Neural cell (in vitro differentiated cells): ENCODE measurements around the gene MYNN. TPM values are rescaled to one million over a fixed set of nuclear protein-coding genes. Genes with fewer than 3 reads are reported as not detected.

Experiments
- H2AFZ ChIP-seq: fragments of 200-600, 300-800 bp; sonication (generic), shearing (Covaris generic); 2 replicates; pipeline ENCODE4 v1.6.0; 2014; ENCODE audit warnings: low read depth, mild to moderate bottlenecking, antibody characterized with exemption, low read length, moderate library complexity
- H3F3A ChIP-seq: fragments of 200-600 bp; shearing (Covaris generic); 2 replicates; pipeline ENCODE4 v1.6.1; 2016; ENCODE audit warnings: mild to moderate bottlenecking, moderate library complexity, mixed read lengths, antibody characterized with exemption, low read length; ENCODE audit not compliant: insufficient read depth, poor library complexity, severe bottlenecking
- H3K27ac ChIP-seq: fragments of 200-600, 300-800 bp; sonication (generic), shearing (Covaris generic); 2 replicates; pipeline ENCODE4 v1.5.1; 2014; ENCODE audit warnings: mild to moderate bottlenecking, low read length, moderate library complexity
- H3K27me3 ChIP-seq: fragments of 300-800, 200-600 bp; sonication (generic), shearing (Covaris generic); 2 replicates; pipeline ENCODE4 v1.6.0; 2014; ENCODE audit warnings: mild to moderate bottlenecking, low read depth, low read length, moderate library complexity; ENCODE audit not compliant: insufficient read depth
- H3K36me3 ChIP-seq: fragments of 300-800, 200-600 bp; sonication (generic), shearing (Covaris generic); 2 replicates; pipeline ENCODE4 v1.5.1; 2014; ENCODE audit warnings: mild to moderate bottlenecking, antibody characterized with exemption, low read length, moderate library complexity; ENCODE audit not compliant: insufficient read depth
- H3K4me2 ChIP-seq: fragments of 300-800, 200-600 bp; sonication (generic), shearing (Covaris generic); 2 replicates; pipeline ENCODE4 v1.6.0; 2014; ENCODE audit warnings: mild to moderate bottlenecking, low read length
- H3K4me3 ChIP-seq: fragments of 300-800, 200-600 bp; sonication (generic), shearing (Covaris generic); 2 replicates; pipeline ENCODE4 v1.5.1; 2014; ENCODE audit warnings: mild to moderate bottlenecking, low read length, moderate library complexity
- H3K79me2 ChIP-seq: fragments of 200-600 bp; shearing (Covaris generic); replicated peaks from 2 replicates; pipeline ENCODE4 v1.6.0; 2014; ENCODE audit warnings: mild to moderate bottlenecking, low read length, moderate library complexity; ENCODE audit not compliant: insufficient read depth
- H3K9ac ChIP-seq: fragments of 300-800, 200-600 bp; sonication (generic), shearing (Covaris generic); 2 replicates; pipeline ENCODE4 v1.6.1; 2016; ENCODE audit warnings: mild to moderate bottlenecking, low read length, mixed read lengths
- H3K9me2 ChIP-seq: fragments of 200-600 bp; shearing (Covaris generic); 2 replicates; pipeline ENCODE4 v1.6.1; 2016; ENCODE audit warnings: mild to moderate bottlenecking, low read length, mixed read lengths; ENCODE audit not compliant: insufficient read depth
- H3K9me3 ChIP-seq: fragments of 200-600, 300-800 bp; sonication (generic), shearing (Covaris generic); 2 replicates; pipeline ENCODE4 v1.6.1; 2016; ENCODE audit warnings: mild to moderate bottlenecking, mixed run types, low read length, moderate library complexity, mixed read lengths
- H4K20me1 ChIP-seq: fragments of 200-600 bp; shearing (Covaris generic); 2 replicates; pipeline ENCODE4 v1.6.1; 2016; ENCODE audit warnings: mild to moderate bottlenecking, mixed run types; ENCODE audit not compliant: insufficient read depth
- CTCF ChIP-seq: fragments of 450-650 bp; IDR thresholded peaks from 2 replicates; pipeline ENCODE4 v1.5.1; 2014; ENCODE audit warnings: antibody characterized with exemption, mild to moderate bottlenecking, moderate library complexity; ENCODE audit not compliant: poor library complexity, severe bottlenecking
- EP300 ChIP-seq: fragments of 450-650 bp; conservative IDR thresholded peaks from 2 replicates; pipeline ENCODE4 v1.6.1; 2014; ENCODE audit warnings: antibody characterized with exemption, mild to moderate bottlenecking, moderate library complexity; ENCODE audit not compliant: poor library complexity, severe bottlenecking
- EZH2 ChIP-seq: fragments of 200-600, 300-800 bp; shearing (Covaris generic), sonication (generic); IDR thresholded peaks from 2 replicates; pipeline ENCODE4 v1.6.1; 2014; ENCODE audit warnings: antibody characterized with exemption, low read length, borderline replicate concordance, mild to moderate bottlenecking; ENCODE audit not compliant: insufficient read depth, poor library complexity, severe bottlenecking
- MXI1 ChIP-seq: fragments of 450-650 bp; conservative IDR thresholded peaks from 2 replicates; pipeline ENCODE4 v1.6.1; 2014; ENCODE audit warnings: antibody characterized with exemption, mild to moderate bottlenecking; ENCODE audit not compliant: poor library complexity, severe bottlenecking
- POLR2AphosphoS5 ChIP-seq: IDR thresholded peaks from 2 replicates; pipeline ENCODE4 v1.6.1; 2012
- RAD21 ChIP-seq: fragments of 450-650 bp; conservative IDR thresholded peaks from 2 replicates; pipeline ENCODE4 v1.6.1; 2014; ENCODE audit warnings: antibody characterized with exemption, mild to moderate bottlenecking, moderate library complexity
- REST ChIP-seq: IDR thresholded peaks from 2 replicates; pipeline ENCODE4 v1.6.1; 2012; ENCODE audit warnings: borderline replicate concordance
- SMC3 ChIP-seq: fragments of 450-650 bp; conservative IDR thresholded peaks from 2 replicates; pipeline ENCODE4 v1.6.1; 2014; ENCODE audit warnings: antibody characterized with exemption, mild to moderate bottlenecking, moderate library complexity; ENCODE audit not compliant: poor library complexity
- TAF1 ChIP-seq: IDR thresholded peaks from 2 replicates; pipeline ENCODE4 v1.6.1; 2012; ENCODE audit warnings: low read depth
- polyA plus RNA-seq: library from polyadenylated mRNA; depleted of rRNA; stranded (reverse); fragments of >200 nt; gene quantifications from 2 replicates; pipeline ENCODE4 v1.2.3, GENCODE V29; 2014

Gene MYNN
- polyA plus RNA-seq, 1 donor from 2014 or later = 27.0 TPM

GRCh38 chr3:169755488-169755887 lies 17.7 kb upstream of the MYNN start:
- H3K4me3 ChIP-seq = no peak overlapping the region
- H3K27me3 ChIP-seq = no peaks in the 10 kb centered on the region
- H3K36me3 ChIP-seq = no peaks in the 10 kb centered on the region
- H3K4me2 ChIP-seq = no peak overlapping the region
- H3K9ac ChIP-seq = no peak overlapping the region
- H4K20me1 ChIP-seq = no peaks in the 10 kb centered on the region
- TF ChIP-seq TAF1 = no peak
- no peak for TF ChIP-seq REST
- no peak for TF ChIP-seq SMC3
- no peak for TF ChIP-seq POLR2AphosphoS5
- TF ChIP-seq EZH2 = no peak
- TF ChIP-seq EP300 = no peak
- no peak for TF ChIP-seq CTCF
- no peak for TF ChIP-seq MXI1
- TF ChIP-seq RAD21 = no peak
- H3K27ac ChIP-seq = no peak overlapping the region
- H2AFZ ChIP-seq = no peak overlapping the region
- H3K9me2 ChIP-seq = no peaks in the 10 kb centered on the region
- no peaks in the 10 kb centered on the region for H3F3A ChIP-seq
- no peaks in the 10 kb centered on the region for H3K9me3 ChIP-seq
- no peaks in the 10 kb centered on the region for H3K79me2 ChIP-seq

DNA sequence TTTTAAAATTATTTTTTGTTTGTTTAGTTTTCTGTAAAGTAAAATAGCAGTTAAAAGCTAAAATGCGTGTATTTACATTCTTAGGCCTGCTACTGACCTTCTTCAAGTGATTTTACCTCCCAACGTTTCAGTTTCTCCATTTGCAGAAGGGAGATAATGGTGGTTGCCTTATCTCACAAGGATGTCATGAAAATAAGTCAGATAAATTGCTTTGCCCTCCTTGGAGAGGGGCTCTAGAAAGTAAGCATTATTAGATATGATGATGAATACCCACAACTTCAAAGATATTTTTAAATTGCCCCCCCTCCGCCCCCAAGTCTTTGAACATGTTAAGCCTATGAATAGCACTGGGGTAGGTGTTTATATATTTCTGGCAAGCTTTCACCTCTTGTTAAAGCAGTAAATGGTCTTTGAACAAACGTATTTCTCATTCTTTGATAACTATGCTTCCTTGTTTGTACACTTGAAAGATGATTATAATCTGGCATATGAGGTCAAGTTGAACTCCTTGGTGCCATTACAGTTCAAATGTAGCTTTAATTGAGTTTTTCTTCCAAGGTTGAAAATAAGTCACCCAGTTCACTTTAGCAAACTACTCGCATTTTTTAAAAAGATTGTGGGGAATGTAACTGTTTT lies 14.7 kb upstream of the MYNN start:
- Histone ChIP-seq H3K79me2 (no peaks in the 10 kb centered on the region), H3K27ac (no peak overlapping the region), H3F3A (no peaks in the 10 kb centered on the region), H3K4me2 (no peak overlapping the region), H4K20me1 (no peaks in the 10 kb centered on the region), H2AFZ (no peak overlapping the region), H3K9ac (no peak overlapping the region), H3K9me2 (no peaks in the 10 kb centered on the region), H3K27me3 (no peaks in the 10 kb centered on the region), H3K36me3 (no peaks in the 10 kb centered on the region), H3K9me3 (no peaks in the 10 kb centered on the region), H3K4me3 (no peak overlapping the region)
- TF ChIP-seq POLR2AphosphoS5 (no peak), SMC3 (no peak), REST (no peak), EZH2 (no peak), EP300 (no peak), CTCF (no peak), MXI1 (no peak), TAF1 (no peak), RAD21 (no peak)
